H9 (cell line): ENCODE measurements around the gene AGBL4. TPM values are rescaled to one million over a fixed set of nuclear protein-coding genes. Genes with fewer than 3 reads are reported as not detected.

Source experiments
- DNase-seq: peaks from one replicate; pipeline ENCODE4 v3.0.0-alpha.2; 2017
- H2AFZ ChIP-seq: one replicate; pipeline ENCODE4 v1.6.1; 2013; ENCODE audit warnings: mild to moderate bottlenecking, low read length, control low read depth, moderate library complexity
- H2AK5ac ChIP-seq: 2 replicates; pipeline ENCODE4 v1.6.1; 2013; ENCODE audit warnings: low read length, control low read depth, mixed read lengths; ENCODE audit not compliant: insufficient read length
- H2BK120ac ChIP-seq: one replicate; pipeline ENCODE4 v1.6.1; 2013; ENCODE audit warnings: low read depth, mild to moderate bottlenecking, low read length, control low read depth, inconsistent platforms; ENCODE audit not compliant: poor library complexity, severe bottlenecking
- H2BK12ac ChIP-seq: 2 replicates; pipeline ENCODE4 v1.6.1; 2013; ENCODE audit warnings: low read length, control low read depth, mixed read lengths, low read depth; ENCODE audit not compliant: insufficient read length
- H2BK15ac ChIP-seq: 2 replicates; pipeline ENCODE4 v1.6.1; 2013; ENCODE audit warnings: low read depth, low read length, control low read depth
- H2BK20ac ChIP-seq: one replicate; pipeline ENCODE4 v1.6.1; 2013; ENCODE audit warnings: low read depth, mild to moderate bottlenecking, low read length, control low read depth, inconsistent platforms; ENCODE audit not compliant: poor library complexity, severe bottlenecking
- H2BK5ac ChIP-seq: 2 replicates; pipeline ENCODE4 v1.6.1; 2013; ENCODE audit warnings: low read length, control low read depth, mixed read lengths; ENCODE audit not compliant: insufficient read length
- H3K14ac ChIP-seq: 2 replicates; pipeline ENCODE4 v1.6.1; 2013; ENCODE audit warnings: low read length, control low read depth; ENCODE audit not compliant: insufficient read depth
- H3K18ac ChIP-seq: 2 replicates; pipeline ENCODE4 v1.6.1; 2013; ENCODE audit warnings: low read depth, mild to moderate bottlenecking, mixed read lengths, low read length, control low read depth; ENCODE audit not compliant: insufficient read length
- H3K23ac ChIP-seq: 2 replicates; pipeline ENCODE4 v1.6.1; 2013; ENCODE audit warnings: low read length, control low read depth, mixed read lengths, low read depth; ENCODE audit not compliant: insufficient read length
- H3K23me2 ChIP-seq: 2 replicates; pipeline ENCODE4 v1.6.1; 2013; ENCODE audit warnings: low read depth, mild to moderate bottlenecking, mixed read lengths, low read length, control low read depth; ENCODE audit not compliant: insufficient read length, poor library complexity, severe bottlenecking
- H3K27ac ChIP-seq: 2 replicates; pipeline ENCODE4 v1.5.1; 2013; ENCODE audit warnings: low read length, control low read depth, mixed read lengths, low read depth; ENCODE audit not compliant: insufficient read length
- H3K27me3 ChIP-seq: 2 replicates; pipeline ENCODE4 v1.6.1; 2013; ENCODE audit warnings: low read length, control low read depth, inconsistent platforms; ENCODE audit not compliant: insufficient read depth
- H3K4ac ChIP-seq: 2 replicates; pipeline ENCODE4 v1.6.1; 2013; ENCODE audit warnings: low read depth, mild to moderate bottlenecking, control low read depth, inconsistent platforms, low read length, moderate library complexity
- H3K4me1 ChIP-seq: 2 replicates; pipeline ENCODE4 v1.6.1; 2013; ENCODE audit warnings: low read length, control low read depth, inconsistent platforms; ENCODE audit not compliant: insufficient read depth
- H3K4me2 ChIP-seq: 2 replicates; pipeline ENCODE4 v1.6.1; 2013; ENCODE audit warnings: low read length, control low read depth, mixed read lengths; ENCODE audit not compliant: insufficient read length, insufficient read depth
- H3K56ac ChIP-seq: 2 replicates; pipeline ENCODE4 v1.6.1; 2013; ENCODE audit warnings: low read depth, mild to moderate bottlenecking, mixed read lengths, low read length, control low read depth; ENCODE audit not compliant: insufficient read length
- H3K79me1 ChIP-seq: 2 replicates; pipeline ENCODE4 v1.6.1; 2013; ENCODE audit warnings: low read depth, mild to moderate bottlenecking, moderate library complexity, low read length, control low read depth, inconsistent platforms; ENCODE audit not compliant: insufficient read depth, poor library complexity, severe bottlenecking
- H3K79me2 ChIP-seq: 2 replicates; pipeline ENCODE4 v1.6.1; 2013; ENCODE audit warnings: low read length, control low read depth, inconsistent platforms; ENCODE audit not compliant: insufficient read depth
- H3K9ac ChIP-seq: 2 replicates; pipeline ENCODE4 v1.6.1; 2013; ENCODE audit warnings: low read length, control low read depth, mixed read lengths; ENCODE audit not compliant: insufficient read length; ENCODE audit errors: extremely low read depth
- H3K9me3 ChIP-seq: one replicate; pipeline ENCODE4 v1.6.1; 2013; ENCODE audit warnings: low read depth, low read length, inconsistent platforms; ENCODE audit not compliant: control insufficient read depth
- H3T11ph ChIP-seq: one replicate; pipeline ENCODE4 v1.6.1; 2013; ENCODE audit warnings: mild to moderate bottlenecking, low read length, control low read depth, inconsistent platforms
- H4K20me1 ChIP-seq: one replicate; pipeline ENCODE4 v1.6.1; 2013; ENCODE audit not compliant: control insufficient read depth, insufficient read length, insufficient read depth
- H4K5ac ChIP-seq: 2 replicates; pipeline ENCODE4 v1.6.1; 2013; ENCODE audit warnings: low read depth, mild to moderate bottlenecking, mixed read lengths, low read length, control low read depth; ENCODE audit not compliant: insufficient read length
- H4K8ac ChIP-seq: replicated peaks from 2 replicates; pipeline ENCODE4 v1.6.1; 2013; ENCODE audit warnings: low read length, control low read depth, mixed read lengths, low read depth; ENCODE audit not compliant: insufficient read length
- H4K91ac ChIP-seq: 2 replicates; pipeline ENCODE4 v1.6.1; 2013; ENCODE audit warnings: low read depth, mild to moderate bottlenecking, moderate library complexity, mixed read lengths, low read length, control low read depth; ENCODE audit not compliant: insufficient read length
- H3K27ac Mint-ChIP-seq, 3 experiments: 2 replicates in 2 of 3; 3 replicates in 1 of 3; pipeline ENCODE4 v1.8.0; 2020 to 2021; ENCODE audit warnings: mixed read lengths in 3 of 3, mild to moderate bottlenecking in 1 of 3, moderate library complexity in 1 of 3
- H3K27me3 Mint-ChIP-seq: 2 replicates; pipeline ENCODE4 v1.8.0; 2021; ENCODE audit warnings: low read depth, mild to moderate bottlenecking, moderate library complexity, mixed read lengths
- H3K36me3 Mint-ChIP-seq, 3 experiments: 2 replicates in 2 of 3; 3 replicates in 1 of 3; pipeline ENCODE4 v1.8.0; 2020 to 2021; ENCODE audit warnings: low read depth in 3 of 3, mixed read lengths in 3 of 3; ENCODE audit not compliant: insufficient read depth in 1 of 3
- H3K4me1 Mint-ChIP-seq, 2 experiments: 2 replicates each; pipeline ENCODE4 v1.8.0; 2020; ENCODE audit warnings: mixed read lengths in 2 of 2
- H3K4me3 Mint-ChIP-seq, 2 experiments: 2 replicates in 1 of 2; 3 replicates in 1 of 2; pipeline ENCODE4 v1.8.0; 2020 to 2021; ENCODE audit warnings: mild to moderate bottlenecking in 2 of 2, mixed read lengths in 2 of 2, moderate library complexity in 1 of 2
- H3K9me3 Mint-ChIP-seq, 2 experiments: 2 replicates in 1 of 2; 3 replicates in 1 of 2; pipeline ENCODE4 v1.8.0; 2020; ENCODE audit warnings: mild to moderate bottlenecking in 2 of 2, mixed read lengths in 2 of 2, moderate library complexity in 1 of 2
- WGBS: extraction: QIAGEN DNeasy Blood & Tissue Kit; methylation state at CpG from one replicate; pipeline ENCODE4 v1.1.7; 2013; ENCODE audit warnings: missing lambda C conversion rate, low lambda C conversion rate, mixed read lengths; ENCODE audit not compliant: insufficient read length; ENCODE audit errors: extremely low coverage; 5-methylcytosine and 5-hydroxymethylcytosine counted together
- total RNA-seq: library from RNA; stranded (reverse); gene quantifications from 2 replicates; pipeline ENCODE4 v1.2.1, GENCODE V29; 2021
- TF ChIP-seq, protein P1 (sequence below): fragments of 200-600 bp; sonication (generic); conservative IDR thresholded peaks from 3 replicates; pipeline ENCODE4 v1.8.0; 2021; ENCODE audit warnings: antibody characterized with exemption, mild to moderate bottlenecking

Gene AGBL4
- total RNA-seq, 1 experiment from 2014 or later = not detected

DNA sequence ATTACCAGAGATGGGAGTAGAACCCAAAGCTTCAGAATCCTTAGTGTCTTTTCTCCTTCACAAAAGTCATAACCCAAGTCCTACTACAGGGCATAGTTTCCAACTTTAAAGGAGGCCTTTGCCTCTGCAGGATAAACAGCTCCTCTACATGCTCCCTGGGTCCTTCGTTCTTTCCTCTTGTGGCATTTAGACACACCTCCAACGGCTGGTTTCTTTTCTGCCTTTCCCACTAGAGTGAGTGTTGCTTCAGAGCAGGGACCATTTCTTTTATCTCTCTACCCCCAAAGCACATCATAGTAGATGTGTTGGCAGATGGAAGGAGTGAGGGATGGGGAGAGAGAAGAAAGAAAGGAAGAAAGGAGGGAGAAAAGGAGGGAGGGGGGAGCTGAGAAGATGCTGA, 1407.0 kb downstream of the AGBL4 start:
- Histone ChIP-seq H3K27ac (no peak overlapping the region), H3K4ac (no peak overlapping the region), H2AK5ac (no peak overlapping the region), H4K8ac (no peak overlapping the region), H3K79me1 (no peaks in the 10 kb centered on the region), H3K9ac (no peak overlapping the region), H2BK15ac (no peak overlapping the region), H4K91ac (no peak overlapping the region), H3T11ph (no peak overlapping the region), H4K20me1 (no peaks in the 10 kb centered on the region), H2BK5ac (no peak overlapping the region), H3K4me1 (no peaks in the 10 kb centered on the region), H2AFZ (no peak overlapping the region), H2BK12ac (no peak overlapping the region), H3K18ac (no peak overlapping the region), H3K27me3 (no peaks in the 10 kb centered on the region), H3K79me2 (no peaks in the 10 kb centered on the region), H2BK20ac (no peak overlapping the region), H2BK120ac (no peak overlapping the region), H3K56ac (no peak overlapping the region), H4K5ac (no peak overlapping the region), H3K23me2 (no peaks in the 10 kb centered on the region), H3K14ac (no peak overlapping the region), H3K9me3 (no peaks in the 10 kb centered on the region), H3K23ac (no peak overlapping the region), H3K4me2 (no peak overlapping the region)
- H3K4me3 Mint-ChIP-seq = no peak overlapping the region
- H3K36me3 Mint-ChIP-seq = no peaks in the 10 kb centered on the region
- no CpG with 5 or more reads among the region's 2 CpGs for WGBS
- 0 out of 2 replicates have a peak, but pooled peaks cover 2% of the 10 kb centered on the region for H3K27me3 Mint-ChIP-seq
- TF ChIP-seq, protein P1, sequence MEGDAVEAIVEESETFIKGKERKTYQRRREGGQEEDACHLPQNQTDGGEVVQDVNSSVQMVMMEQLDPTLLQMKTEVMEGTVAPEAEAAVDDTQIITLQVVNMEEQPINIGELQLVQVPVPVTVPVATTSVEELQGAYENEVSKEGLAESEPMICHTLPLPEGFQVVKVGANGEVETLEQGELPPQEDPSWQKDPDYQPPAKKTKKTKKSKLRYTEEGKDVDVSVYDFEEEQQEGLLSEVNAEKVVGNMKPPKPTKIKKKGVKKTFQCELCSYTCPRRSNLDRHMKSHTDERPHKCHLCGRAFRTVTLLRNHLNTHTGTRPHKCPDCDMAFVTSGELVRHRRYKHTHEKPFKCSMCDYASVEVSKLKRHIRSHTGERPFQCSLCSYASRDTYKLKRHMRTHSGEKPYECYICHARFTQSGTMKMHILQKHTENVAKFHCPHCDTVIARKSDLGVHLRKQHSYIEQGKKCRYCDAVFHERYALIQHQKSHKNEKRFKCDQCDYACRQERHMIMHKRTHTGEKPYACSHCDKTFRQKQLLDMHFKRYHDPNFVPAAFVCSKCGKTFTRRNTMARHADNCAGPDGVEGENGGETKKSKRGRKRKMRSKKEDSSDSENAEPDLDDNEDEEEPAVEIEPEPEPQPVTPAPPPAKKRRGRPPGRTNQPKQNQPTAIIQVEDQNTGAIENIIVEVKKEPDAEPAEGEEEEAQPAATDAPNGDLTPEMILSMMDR = no peak
- no peak for DNase-seq
- no peaks in the 10 kb centered on the region for H3K9me3 Mint-ChIP-seq
- no peak overlapping the region for H3K27ac Mint-ChIP-seq
- peaks cover 13 to 14% of the 10 kb centered on the region in 2 experiments for H3K4me1 Mint-ChIP-seq
